Measurements from ENCODE around the gene KPNA4.
"Not testable (repeated sequence)": the region's sequence is repeated elsewhere in the genome, so short reads cannot be mapped to it uniquely, and the experiment has no call there.

KPNA4 gene, protein sequence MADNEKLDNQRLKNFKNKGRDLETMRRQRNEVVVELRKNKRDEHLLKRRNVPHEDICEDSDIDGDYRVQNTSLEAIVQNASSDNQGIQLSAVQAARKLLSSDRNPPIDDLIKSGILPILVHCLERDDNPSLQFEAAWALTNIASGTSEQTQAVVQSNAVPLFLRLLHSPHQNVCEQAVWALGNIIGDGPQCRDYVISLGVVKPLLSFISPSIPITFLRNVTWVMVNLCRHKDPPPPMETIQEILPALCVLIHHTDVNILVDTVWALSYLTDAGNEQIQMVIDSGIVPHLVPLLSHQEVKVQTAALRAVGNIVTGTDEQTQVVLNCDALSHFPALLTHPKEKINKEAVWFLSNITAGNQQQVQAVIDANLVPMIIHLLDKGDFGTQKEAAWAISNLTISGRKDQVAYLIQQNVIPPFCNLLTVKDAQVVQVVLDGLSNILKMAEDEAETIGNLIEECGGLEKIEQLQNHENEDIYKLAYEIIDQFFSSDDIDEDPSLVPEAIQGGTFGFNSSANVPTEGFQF

DNA sequence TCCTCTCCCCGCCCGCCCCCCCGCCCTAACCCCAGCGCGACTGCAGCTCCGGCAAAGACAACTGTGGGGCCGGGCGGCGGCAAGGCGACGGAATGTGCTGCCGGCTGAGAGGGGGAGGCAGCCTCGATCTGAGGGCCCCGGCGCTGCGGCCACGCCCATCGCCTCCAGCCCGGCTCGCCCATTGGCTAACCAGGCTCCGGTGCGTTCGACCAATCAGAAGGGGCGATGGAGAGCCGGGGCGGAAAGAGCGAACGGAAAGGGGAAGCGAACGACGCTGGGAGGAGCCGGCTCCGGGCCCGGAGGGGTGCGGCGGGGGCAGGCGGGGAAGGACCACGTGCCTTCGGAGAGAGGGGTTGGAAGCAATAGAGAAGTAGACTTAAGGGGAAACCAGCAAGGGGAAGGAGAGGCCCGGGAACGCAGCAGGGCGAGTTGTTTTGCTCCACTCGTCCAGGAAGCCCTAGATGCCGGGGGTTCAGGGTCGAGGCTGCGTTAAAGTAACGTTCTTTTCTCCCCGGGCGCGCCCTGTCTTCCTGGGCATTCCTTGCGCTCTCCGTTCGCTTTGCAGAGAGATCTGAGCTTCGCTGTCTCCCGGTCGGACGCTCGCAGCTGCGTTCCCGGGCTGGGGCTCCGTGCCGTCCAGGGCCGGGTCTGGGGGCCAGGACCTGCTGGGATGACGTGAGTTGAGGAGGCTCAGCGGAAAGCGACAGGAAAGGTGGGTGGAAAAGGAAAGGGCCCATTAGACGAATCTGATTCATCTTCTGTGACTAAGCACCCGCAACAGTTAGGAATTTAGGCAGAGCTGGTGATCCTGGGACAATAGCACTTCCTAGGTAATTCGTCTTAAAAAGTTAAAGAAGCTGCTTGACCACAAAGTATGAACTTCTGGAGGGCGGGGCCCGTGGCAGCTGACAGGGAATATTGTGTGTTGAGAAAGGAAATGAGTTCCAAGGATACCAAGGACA is at the start of gene KPNA4:
Gene KPNA4 (minus strand): TSS at position 130 of the 962 bp plus-strand sequence. CDS start 289 bp downstream, outside the sequence.
- peak; percentile 95 for DNase-seq (ENCODE audit: low read depth, low spot score)

DNA sequence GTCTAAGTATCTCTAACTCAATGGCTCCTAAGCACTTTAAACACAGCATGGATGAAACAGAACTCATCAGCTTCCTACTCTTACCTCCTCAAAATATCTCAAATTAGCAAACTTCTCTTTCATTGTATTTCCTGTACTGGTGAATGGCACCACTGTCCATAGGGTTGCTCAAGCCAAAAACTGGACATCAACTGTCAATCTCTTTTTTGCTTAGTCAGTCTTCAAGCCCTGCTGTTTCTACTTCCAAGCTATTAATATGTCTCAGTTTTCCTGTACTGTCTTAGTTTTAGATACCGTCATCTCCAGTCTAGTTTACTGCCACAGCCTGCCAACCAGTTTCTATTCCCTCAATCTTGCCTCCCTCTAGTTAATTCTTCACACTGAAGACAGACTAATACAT is 48.3 kb upstream of the KPNA4 start:
- no peak for DNase-seq (ENCODE audit: low read depth, low spot score)

DNA sequence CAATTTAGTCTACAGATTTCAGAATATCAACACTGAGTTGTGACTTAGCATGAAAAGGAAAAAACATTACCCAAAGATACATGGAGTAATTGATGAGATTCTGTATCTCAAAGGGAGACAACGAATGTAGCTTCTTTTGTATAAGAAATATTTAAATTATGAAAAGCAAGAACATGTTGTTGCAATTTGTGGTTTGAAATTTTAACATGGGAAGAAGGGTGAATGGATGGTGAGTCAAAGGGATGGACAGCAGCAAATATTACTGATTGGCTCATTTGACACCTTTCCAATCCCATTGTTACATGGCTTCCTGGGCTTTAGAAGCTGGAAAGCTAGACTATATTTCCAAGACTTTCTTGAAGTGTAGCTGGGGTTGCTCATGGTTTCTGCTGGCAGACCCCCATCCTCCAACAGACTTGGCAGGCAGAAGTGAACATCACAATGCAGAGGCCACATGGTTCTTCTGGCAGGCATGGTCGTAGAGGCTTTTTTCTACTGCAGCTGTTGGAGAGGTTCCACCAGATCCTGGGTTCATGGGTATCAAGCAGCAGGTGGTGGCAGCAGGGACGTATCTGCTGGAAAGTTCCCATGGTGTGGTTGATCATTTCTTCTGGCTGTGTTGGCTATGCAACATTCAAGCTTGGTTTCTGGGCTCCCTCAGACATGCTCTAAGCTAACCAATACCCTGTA is 47.2 kb upstream of the KPNA4 start:
- no peak for DNase-seq (ENCODE audit: low read depth, low spot score)

DNA sequence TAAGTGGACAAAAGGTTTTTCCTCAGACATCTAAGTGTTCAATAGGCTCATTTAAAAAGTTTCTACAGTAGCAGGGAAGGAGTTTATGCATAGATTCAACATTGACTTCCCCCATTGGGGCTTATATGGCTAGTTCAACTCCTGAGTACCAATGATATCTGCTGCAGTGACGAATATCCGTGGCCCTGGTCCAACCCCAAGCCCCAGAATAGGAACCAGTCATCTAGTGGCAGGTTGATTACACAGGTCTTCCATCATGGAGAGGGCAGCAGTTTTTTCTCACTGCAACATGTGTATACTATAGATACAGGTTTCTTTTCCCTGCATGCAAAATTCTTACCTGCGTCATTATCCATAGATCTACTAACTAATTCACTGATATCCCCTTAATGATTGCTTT is 45.8 kb upstream of the KPNA4 start:
- DNase-seq (ENCODE audit: low read depth, low spot score) = no peak

DNA sequence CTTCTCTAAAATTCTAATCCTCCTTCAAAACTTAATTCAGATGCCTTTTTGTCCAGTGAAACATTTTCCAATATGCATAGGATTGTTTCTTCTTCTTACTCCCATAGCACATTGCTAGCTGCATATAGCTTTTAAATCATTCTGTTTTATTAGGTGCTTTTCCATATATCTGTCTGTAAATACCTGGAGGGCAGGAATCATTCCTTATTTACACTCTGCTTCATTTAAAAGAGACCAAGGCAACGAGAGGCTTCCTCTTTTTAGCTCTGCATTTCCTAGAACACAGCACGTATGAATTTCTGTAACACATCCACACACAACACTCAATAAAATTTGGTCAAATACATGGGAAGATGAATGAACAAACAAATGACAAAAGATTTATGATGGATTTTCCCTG is 43.5 kb upstream of the KPNA4 start:
- no peak for DNase-seq (ENCODE audit: low read depth, low spot score)

DNA sequence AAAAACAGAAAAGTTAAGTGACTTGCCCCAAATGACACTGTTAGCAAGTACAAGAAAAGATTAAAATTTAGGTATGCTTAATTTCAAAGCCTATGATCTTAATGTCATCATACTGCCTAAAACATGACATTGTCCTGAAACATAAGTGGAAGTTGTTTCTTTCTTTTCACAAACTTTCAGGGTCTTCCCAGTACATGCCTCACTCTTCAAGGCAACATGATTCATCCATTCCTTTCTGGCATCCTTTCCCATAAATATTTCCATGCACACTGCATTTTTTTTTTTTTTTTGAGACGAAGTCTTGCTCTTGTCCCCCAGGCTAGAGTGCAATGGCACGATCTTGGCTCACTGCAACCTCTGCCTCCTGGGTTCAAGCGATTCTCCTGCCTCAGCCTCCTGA is 42.5 kb upstream of the KPNA4 start:
- no peak for DNase-seq (ENCODE audit: low read depth, low spot score)

DNA sequence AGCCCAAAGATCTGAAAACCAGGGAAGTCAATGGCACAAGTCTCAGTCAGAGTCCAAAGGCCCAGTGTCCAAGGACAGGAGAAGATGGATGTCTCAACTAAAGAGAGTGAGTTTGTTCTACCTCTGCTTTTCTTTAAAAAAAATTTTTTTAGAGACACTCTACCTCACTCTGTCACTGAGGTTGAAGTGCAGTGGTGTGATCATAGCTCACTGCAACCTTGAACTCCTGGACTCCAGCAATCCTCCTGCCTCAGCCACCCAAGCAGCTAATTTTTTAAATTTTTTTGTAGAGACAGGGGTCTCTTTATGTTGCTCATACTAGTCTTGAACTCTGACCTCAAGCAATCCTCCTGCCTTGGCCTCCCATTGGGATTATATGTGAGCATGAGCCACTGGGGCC is 39.9 kb upstream of the KPNA4 start:
- no peak for DNase-seq (ENCODE audit: low read depth, low spot score)

DNA sequence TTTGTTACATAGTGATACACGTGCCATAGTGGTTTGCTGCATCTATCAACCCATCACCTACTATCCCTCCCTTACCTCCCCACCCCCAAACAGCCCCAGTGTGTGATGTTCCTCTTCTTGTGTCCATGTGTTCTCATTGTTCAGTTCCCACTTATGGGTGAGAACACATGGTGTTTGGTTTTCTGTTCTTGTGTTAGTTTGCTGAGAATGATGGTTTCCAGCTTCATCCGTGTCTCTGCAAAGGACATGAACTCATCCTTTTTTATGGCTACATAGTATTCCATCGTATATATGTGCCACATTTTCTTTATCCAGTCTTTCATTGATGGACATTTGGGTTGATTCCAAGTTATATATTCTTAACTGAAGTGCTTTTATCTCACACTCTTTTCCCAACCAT is 38.5 kb upstream of the KPNA4 start:
- DNase-seq (ENCODE audit: low read depth, low spot score) = not testable (repeated sequence)

DNA sequence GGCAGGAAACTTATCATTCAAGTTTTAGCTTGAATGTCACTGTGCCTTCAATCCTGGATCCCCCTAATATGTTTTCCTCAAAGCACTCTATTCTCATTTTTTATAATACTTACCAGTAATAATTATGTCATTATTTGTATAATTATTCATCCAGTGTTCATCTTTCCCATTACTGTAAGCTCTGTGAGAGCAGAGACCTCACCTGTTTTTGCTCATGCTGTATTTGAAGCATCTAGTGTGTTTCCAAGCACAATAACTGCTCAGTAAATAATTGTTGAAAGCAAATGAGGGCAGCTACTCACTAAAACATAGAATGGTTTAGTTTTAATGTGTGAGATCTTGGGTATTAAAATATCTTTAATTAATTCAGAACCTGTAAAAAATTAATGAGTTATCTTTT is 36.9 kb upstream of the KPNA4 start:
- no peak for DNase-seq (ENCODE audit: low read depth, low spot score)

DNA sequence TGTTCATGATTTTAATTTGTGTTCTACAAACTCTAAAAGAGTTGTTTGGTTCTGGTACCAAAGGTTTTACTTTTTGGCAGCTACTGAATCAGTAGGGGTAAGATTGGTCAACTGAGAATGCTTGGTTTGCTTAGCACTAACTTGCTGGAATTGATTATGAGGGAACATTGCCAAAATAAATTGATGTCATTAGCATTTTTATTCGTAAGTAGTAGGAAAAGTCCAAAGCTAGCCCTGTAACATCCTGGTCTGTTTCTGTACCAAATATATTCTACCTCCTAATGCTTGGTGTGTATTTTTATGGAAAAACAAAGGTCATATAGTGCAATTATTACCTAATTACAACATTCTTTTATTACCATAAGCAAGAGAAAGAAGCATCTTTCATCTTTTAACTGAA is 35.9 kb upstream of the KPNA4 start:
- no peak for DNase-seq (ENCODE audit: low read depth, low spot score)

DNA sequence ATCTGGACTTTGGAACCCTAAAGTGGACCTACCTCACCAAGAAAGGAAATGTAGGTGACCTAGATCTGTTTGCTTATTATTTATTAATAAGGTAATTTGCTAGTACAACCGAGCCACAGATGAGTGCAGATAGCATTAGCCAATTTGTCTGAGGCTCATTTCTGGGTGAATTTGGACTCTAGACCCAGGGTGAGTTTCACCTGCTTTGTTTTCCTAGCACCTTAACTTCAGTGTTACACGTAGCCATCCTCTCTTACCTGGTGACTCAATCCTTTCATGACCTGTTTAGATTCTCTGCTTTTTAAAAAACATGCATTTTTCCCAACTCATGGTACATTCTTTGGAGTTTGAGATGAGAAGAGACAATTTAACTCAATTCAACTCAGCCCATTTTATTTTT is 33.5 kb upstream of the KPNA4 start:
- no peak for DNase-seq (ENCODE audit: low read depth, low spot score)

DNA sequence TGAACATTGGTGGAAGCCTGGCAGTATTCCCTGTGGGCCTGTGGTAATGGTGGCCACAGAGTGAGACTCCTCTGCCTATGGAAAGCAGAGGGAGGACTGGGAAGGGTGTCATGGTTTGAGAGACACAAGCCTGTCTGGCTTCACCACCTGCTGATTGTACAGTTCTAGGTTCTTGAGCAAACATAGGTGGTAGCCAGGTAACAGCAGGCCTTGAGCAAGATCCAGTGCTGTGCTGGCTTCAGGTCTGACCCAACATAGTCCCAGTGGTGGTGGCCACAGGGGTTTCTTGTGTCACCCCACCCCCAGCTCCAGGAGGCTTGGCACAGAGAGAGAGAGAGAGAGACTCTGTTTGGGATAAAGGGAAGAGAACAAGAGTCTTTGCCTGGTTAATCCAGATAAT is 22.7 kb upstream of the KPNA4 start:
- no peak for DNase-seq (ENCODE audit: low read depth, low spot score)

DNA sequence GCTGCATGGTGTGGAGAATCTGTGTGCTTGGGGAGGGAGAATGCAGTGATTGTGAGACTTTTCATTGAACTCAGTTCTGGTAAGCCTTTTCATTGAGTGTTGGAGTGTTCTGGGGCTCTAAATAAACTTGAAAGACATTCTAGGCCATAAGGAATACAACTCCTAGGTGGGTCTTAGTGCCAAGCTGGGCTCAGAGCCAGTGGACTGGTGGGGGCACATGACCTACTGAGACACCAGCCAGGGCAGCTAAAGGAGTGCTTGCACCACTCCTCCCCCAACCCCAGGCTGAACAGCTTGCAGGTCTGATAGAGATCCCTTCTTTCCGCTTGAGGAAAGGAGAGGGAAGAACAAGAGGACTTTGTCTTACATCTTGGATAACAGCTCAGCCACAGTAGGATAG is 21.7 kb upstream of the KPNA4 start:
- DNase-seq (ENCODE audit: low read depth, low spot score) = no peak

DNA sequence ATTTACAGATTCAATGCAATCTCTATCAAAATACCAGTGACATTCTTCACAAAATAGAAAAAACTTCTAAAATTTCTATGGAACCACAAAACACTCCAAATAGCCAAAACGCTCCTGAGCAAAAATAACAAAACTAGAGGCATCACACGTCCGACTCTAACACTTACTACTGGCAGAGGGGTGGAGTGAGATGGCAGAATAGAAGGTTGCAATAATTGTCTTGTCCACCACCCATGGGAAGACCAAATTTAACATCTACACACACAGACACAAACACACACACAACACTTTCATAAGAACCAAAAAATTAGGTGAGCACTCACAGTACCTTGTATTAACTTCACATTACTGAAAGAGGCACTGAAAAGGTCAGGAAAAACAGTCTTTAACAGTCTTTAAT is 21.3 kb upstream of the KPNA4 start:
- DNase-seq (ENCODE audit: low read depth, low spot score) = no peak

DNA sequence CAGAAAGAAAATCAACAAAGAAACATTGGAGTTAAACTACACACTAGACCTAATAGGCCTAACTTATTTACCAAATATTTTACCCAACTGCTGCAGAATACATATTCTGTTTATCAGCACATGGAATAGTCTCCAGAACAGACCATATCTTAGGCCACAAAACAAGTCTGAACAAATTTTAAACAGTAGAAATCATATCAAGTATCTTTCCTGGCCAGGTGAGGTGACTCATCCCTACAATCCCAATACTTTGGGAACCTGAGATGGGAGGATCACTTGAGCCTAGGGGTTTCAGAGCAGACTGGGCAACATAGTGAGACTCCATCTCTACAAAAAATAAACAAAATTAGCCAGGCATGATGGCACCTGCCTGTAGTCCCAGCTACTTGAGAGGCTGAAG is 18.1 kb upstream of the KPNA4 start:
- DNase-seq (ENCODE audit: low read depth, low spot score) = no peak

DNA sequence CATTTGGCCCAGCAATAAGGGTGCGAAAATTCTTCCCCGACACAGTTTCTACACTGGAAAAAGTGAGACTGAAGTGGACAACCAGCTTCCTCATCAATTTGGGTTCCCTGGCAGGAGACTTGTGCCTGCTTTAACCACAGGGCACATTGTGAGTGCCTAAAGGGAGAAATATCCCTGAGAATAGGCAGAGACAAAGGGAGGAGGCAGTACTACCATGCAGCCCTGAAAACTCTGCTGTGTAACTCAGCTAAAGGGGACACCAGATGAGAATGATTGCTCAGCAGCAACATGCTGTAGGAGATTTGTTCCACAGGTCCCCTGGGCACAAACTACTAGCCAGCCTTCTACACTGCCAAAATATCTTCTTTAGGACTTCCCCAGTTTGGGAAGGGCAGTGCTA is 15.6 kb upstream of the KPNA4 start:
- DNase-seq (ENCODE audit: low read depth, low spot score) = no peak

DNA sequence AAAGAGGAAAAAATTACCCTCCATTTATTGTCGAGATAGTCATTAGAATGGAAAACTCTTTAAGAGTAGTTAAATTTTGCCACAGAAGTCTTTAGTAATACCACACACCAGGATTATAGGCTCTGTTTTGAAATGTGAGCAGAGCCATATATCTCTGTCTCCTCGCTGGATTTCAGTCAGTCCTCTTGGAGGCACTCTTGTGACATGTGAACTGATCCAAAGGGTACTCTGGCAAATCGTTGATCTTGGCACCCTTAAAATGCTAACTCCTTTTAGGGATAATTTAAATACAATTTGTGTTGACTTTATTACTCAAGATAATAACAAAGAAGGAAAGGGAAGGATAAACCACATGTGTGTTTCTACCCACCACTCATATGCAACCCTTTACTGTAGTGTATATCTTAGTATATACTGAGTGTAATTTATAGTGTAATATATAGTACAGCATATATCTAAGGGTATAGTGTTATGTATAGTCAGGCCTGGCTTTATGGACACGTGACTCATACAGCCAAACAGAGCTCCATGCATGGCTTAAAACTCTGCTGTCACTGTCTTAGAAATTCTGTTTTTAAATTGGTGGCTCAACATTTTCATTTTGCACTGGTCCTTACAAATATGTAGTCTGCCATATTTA is 12.3 kb upstream of the KPNA4 start:
- no peak for DNase-seq (ENCODE audit: low read depth, low spot score)

DNA sequence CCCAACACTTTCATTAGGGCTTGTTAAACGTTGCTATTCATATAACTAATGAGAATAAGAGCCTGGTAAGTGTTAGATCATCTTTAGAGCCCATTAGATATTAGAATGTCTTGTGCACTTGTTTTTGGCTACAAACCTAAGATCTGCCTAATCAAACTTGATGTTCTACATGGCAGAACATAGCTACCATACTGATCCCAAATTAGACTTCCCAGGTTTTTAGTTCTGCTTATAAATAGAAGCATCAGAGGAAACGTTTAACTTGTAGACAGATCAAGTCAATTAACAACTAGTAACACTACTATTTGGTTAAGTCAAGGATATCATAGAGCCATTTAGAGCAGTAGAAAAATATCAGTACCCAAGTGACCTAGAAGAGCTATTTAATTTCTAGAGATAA is 11.7 kb upstream of the KPNA4 start:
- DNase-seq (ENCODE audit: low read depth, low spot score) = no peak

DNA sequence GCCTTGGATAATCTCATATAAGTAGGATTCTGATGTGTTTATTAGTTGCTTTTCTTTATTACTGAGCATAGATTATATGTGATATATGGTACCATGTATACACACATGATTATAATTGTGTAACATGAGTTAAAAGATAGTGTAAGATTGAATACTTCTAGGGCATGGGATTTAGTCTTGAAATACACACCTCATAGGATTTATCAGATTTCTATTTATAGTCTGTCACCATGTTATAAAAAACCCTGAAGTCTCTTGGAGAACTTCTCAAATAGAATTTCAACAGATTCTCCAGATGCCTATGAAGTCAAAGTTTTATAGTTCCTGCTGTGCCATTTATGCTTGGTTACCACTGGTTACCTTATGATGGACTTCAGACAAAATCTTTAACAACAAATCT is 11.2 kb upstream of the KPNA4 start:
- no peak for DNase-seq (ENCODE audit: low read depth, low spot score)

DNA sequence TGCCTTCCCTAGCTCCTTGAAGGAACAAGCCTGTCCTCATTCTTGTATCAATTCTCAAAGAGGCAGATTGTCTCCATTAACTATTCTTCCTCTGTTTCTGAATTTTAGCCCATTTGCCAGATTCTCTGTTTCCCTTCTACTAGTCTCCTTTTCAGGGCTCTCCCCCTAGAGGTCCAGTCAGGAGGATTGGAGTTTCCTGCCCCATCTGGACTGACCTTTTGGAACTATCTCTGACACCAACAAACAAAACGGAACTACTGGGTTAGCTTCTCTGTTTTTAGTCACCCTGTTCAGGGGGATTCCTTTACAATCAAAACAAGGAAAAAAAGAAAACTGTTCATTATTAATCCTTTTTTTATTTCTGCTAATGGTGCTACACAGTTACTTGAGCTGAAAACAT is 10.2 kb upstream of the KPNA4 start:
- DNase-seq (ENCODE audit: low read depth, low spot score) = no peak

DNA sequence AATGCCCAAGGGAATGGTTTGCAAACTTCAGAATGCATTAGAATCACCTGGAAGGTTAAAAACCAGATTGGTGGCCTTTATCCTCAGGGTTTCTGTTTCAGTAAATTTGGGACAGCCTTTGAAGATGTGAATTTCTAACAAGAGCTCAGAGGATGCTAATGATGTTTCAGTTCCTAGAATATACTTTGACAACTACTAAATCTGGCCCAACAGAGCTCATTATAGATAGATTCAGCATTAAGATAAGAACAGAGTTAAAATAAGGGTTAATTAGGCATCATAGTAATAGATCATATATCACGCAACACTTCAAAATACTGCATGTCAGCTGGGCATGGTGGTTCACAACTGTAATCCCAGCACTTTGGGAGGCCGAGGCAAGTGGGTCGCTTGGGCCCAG is 9.3 kb upstream of the KPNA4 start:
- DNase-seq (ENCODE audit: low read depth, low spot score) = no peak

All from activated CD4-positive, CD25-positive, alpha-beta regulatory T cell treated with anti-CD3 and anti-CD28 coated beads, Interleukin-2, amount 50 U/mL, for 16 hours (primary cell).